Stimulated activated memory B cell treated with anti-CD40 and anti-IgM and Interleukin-4, amounts not matched to agents 10 μg/mL and 1 μg/mL and 100 μg/mL, for 72 hours (primary cell): ENCODE results near the gene ZNHIT6.
A peak's percentile ranks its signal among the peaks of the same experiment; 100 is the strongest.

ENCODE experiments used
- ATAC-seq: fragments of 150-1000 bp; cut with Tn5 transposase; 2 replicates; pipeline ENCODE4 v1.10.0; 2021
- H3K27ac Mint-ChIP-seq: one replicate; pipeline ENCODE4 v1.8.0; 2022; ENCODE audit warnings: mild to moderate bottlenecking, mixed read lengths
- H3K27me3 Mint-ChIP-seq: one replicate; pipeline ENCODE4 v1.8.0; 2022; ENCODE audit warnings: mixed read lengths
- H3K36me3 Mint-ChIP-seq: one replicate; pipeline ENCODE4 v1.8.0; 2022; ENCODE audit warnings: mixed read lengths
- H3K4me1 Mint-ChIP-seq: one replicate; pipeline ENCODE4 v1.8.0; 2022; ENCODE audit warnings: mixed read lengths
- H3K4me3 Mint-ChIP-seq: one replicate; pipeline ENCODE4 v1.8.0; 2022; ENCODE audit warnings: mild to moderate bottlenecking, moderate library complexity, mixed read lengths
- H3K9me3 Mint-ChIP-seq: one replicate; pipeline ENCODE4 v1.8.0; 2022; ENCODE audit warnings: mixed read lengths

ZNHIT6 gene

GRCh38 chr1:85689775-85690404 lies 18.3 kb downstream of the ZNHIT6 start:
- ATAC-seq = no peak
- H3K4me1 Mint-ChIP-seq = peaks cover 27% of the 10 kb centered on the region
- no peaks in the 10 kb centered on the region for H3K9me3 Mint-ChIP-seq
- H3K27me3 Mint-ChIP-seq = no peaks in the 10 kb centered on the region
- H3K4me3 Mint-ChIP-seq = no peak overlapping the region
- peaks cover 61% of the 10 kb centered on the region for H3K36me3 Mint-ChIP-seq
- H3K27ac Mint-ChIP-seq = peak overlapping the region; percentile 46

GRCh38 chr1:85683292-85684025 lies 24.8 kb downstream of the ZNHIT6 start:
- peaks cover 4% of the 10 kb centered on the region for H3K4me1 Mint-ChIP-seq
- no peak overlapping the region for H3K4me3 Mint-ChIP-seq
- H3K9me3 Mint-ChIP-seq = no peaks in the 10 kb centered on the region
- H3K36me3 Mint-ChIP-seq = peaks cover 26% of the 10 kb centered on the region
- no peak for ATAC-seq
- no peak overlapping the region for H3K27ac Mint-ChIP-seq
- H3K27me3 Mint-ChIP-seq = no peaks in the 10 kb centered on the region

- H3K4me1 Mint-ChIP-seq = peaks cover 4% of the 10 kb centered on the region
These were observed 27.1 kb downstream of the ZNHIT6 start for GRCh38 chr1:85681087-85681486.

GRCh38 chr1:85678193-85678592 lies 30.0 kb downstream of the ZNHIT6 start:
- no peaks in the 10 kb centered on the region for H3K27me3 Mint-ChIP-seq
- no peak for ATAC-seq
- no peaks in the 10 kb centered on the region for H3K9me3 Mint-ChIP-seq
- peaks cover 36% of the 10 kb centered on the region for H3K36me3 Mint-ChIP-seq
- H3K4me3 Mint-ChIP-seq = no peak overlapping the region
- no peaks in the 10 kb centered on the region for H3K4me1 Mint-ChIP-seq
- H3K27ac Mint-ChIP-seq = no peak overlapping the region

More at GRCh38 chr1:85681087-85681486, 27.1 kb downstream of the ZNHIT6 start:
- no peak for ATAC-seq
- Mint-ChIP-seq H3K27me3 (no peaks in the 10 kb centered on the region), H3K4me3 (no peak overlapping the region), H3K27ac (no peak overlapping the region), H3K36me3 (peaks cover 22% of the 10 kb centered on the region), H3K9me3 (no peaks in the 10 kb centered on the region)

- Mint-ChIP-seq H3K27ac (no peak overlapping the region), H3K4me1 (no peaks in the 10 kb centered on the region), H3K4me3 (no peak overlapping the region), H3K9me3 (no peaks in the 10 kb centered on the region), H3K36me3 (peaks cover 36% of the 10 kb centered on the region), H3K27me3 (no peaks in the 10 kb centered on the region)
- no peak for ATAC-seq
These were observed 30.6 kb downstream of the ZNHIT6 start for GRCh38 chr1:85677656-85678055.

- Mint-ChIP-seq H3K4me3 (no peak overlapping the region), H3K4me1 (no peaks in the 10 kb centered on the region), H3K36me3 (peaks cover 62% of the 10 kb centered on the region), H3K27ac (no peak overlapping the region), H3K9me3 (no peaks in the 10 kb centered on the region), H3K27me3 (no peaks in the 10 kb centered on the region)
- no peak for ATAC-seq
These were observed 36.1 kb downstream of the ZNHIT6 start for GRCh38 chr1:85672031-85672660.

- Mint-ChIP-seq H3K36me3 (peaks cover 55% of the 10 kb centered on the region), H3K27me3 (no peaks in the 10 kb centered on the region), H3K4me3 (no peak overlapping the region), H3K9me3 (no peaks in the 10 kb centered on the region), H3K4me1 (peaks cover 5% of the 10 kb centered on the region), H3K27ac (no peak overlapping the region)
- ATAC-seq = no peak
These were observed 42.3 kb downstream of the ZNHIT6 start for GRCh38 chr1:85665932-85666331.

GRCh38 chr1:85663382-85663781 lies 44.9 kb downstream of the ZNHIT6 start:
- Mint-ChIP-seq H3K36me3 (peaks cover 33% of the 10 kb centered on the region), H3K27ac (no peak overlapping the region), H3K4me1 (peaks cover 5% of the 10 kb centered on the region), H3K9me3 (no peaks in the 10 kb centered on the region), H3K4me3 (no peak overlapping the region), H3K27me3 (no peaks in the 10 kb centered on the region)
- no peak for ATAC-seq

GRCh38 chr1:85661767-85662166 lies 46.5 kb downstream of the ZNHIT6 start:
- Mint-ChIP-seq H3K27ac (peak overlapping the region; percentile 26), H3K9me3 (no peaks in the 10 kb centered on the region), H3K4me1 (peaks cover 5% of the 10 kb centered on the region), H3K4me3 (no peak overlapping the region), H3K27me3 (no peaks in the 10 kb centered on the region), H3K36me3 (peaks cover 31% of the 10 kb centered on the region)
- ATAC-seq = no peak

GRCh38 chr1:85660541-85660940 lies 47.7 kb downstream of the ZNHIT6 start:
- Mint-ChIP-seq H3K9me3 (no peaks in the 10 kb centered on the region), H3K4me1 (peaks cover 5% of the 10 kb centered on the region), H3K36me3 (peaks cover 34% of the 10 kb centered on the region), H3K4me3 (no peak overlapping the region), H3K27me3 (no peaks in the 10 kb centered on the region), H3K27ac (no peak overlapping the region)
- ATAC-seq = no peak

GRCh38 chr1:85659174-85659573 lies 49.1 kb downstream of the ZNHIT6 start:
- Mint-ChIP-seq H3K9me3 (no peaks in the 10 kb centered on the region), H3K4me3 (no peak overlapping the region), H3K36me3 (peaks cover 35% of the 10 kb centered on the region), H3K27me3 (no peaks in the 10 kb centered on the region), H3K27ac (no peak overlapping the region), H3K4me1 (peaks cover 5% of the 10 kb centered on the region)
- no peak for ATAC-seq

GRCh38 chr1:85656948-85657347 lies 51.3 kb downstream of the ZNHIT6 start:
- ATAC-seq = no peak
- Mint-ChIP-seq H3K27me3 (no peaks in the 10 kb centered on the region), H3K27ac (no peak overlapping the region), H3K4me1 (peaks cover 2% of the 10 kb centered on the region), H3K4me3 (no peak overlapping the region), H3K36me3 (peaks cover 48% of the 10 kb centered on the region), H3K9me3 (no peaks in the 10 kb centered on the region)

GRCh38 chr1:85656256-85656655 lies 52.0 kb downstream of the ZNHIT6 start:
- Mint-ChIP-seq H3K27me3 (no peaks in the 10 kb centered on the region), H3K9me3 (no peaks in the 10 kb centered on the region), H3K4me1 (no peaks in the 10 kb centered on the region), H3K4me3 (no peak overlapping the region), H3K36me3 (peaks cover 53% of the 10 kb centered on the region), H3K27ac (no peak overlapping the region)
- ATAC-seq = no peak

- Mint-ChIP-seq H3K27ac (no peak overlapping the region), H3K27me3 (no peaks in the 10 kb centered on the region), H3K4me1 (no peaks in the 10 kb centered on the region), H3K36me3 (peaks cover 58% of the 10 kb centered on the region), H3K9me3 (no peaks in the 10 kb centered on the region), H3K4me3 (no peak overlapping the region)
- no peak for ATAC-seq
These were observed 52.9 kb downstream of the ZNHIT6 start for GRCh38 chr1:85655315-85655714.

- Mint-ChIP-seq H3K27me3 (no peaks in the 10 kb centered on the region), H3K4me3 (no peak overlapping the region), H3K36me3 (peaks cover 69% of the 10 kb centered on the region), H3K27ac (no peak overlapping the region), H3K9me3 (peaks cover 4% of the 10 kb centered on the region), H3K4me1 (no peaks in the 10 kb centered on the region)
- no peak for ATAC-seq
These were observed 54.0 kb downstream of the ZNHIT6 start for GRCh38 chr1:85654066-85654782.
